ENCODE results near the gene KIAA1191.

KIAA1191 gene

DNA sequence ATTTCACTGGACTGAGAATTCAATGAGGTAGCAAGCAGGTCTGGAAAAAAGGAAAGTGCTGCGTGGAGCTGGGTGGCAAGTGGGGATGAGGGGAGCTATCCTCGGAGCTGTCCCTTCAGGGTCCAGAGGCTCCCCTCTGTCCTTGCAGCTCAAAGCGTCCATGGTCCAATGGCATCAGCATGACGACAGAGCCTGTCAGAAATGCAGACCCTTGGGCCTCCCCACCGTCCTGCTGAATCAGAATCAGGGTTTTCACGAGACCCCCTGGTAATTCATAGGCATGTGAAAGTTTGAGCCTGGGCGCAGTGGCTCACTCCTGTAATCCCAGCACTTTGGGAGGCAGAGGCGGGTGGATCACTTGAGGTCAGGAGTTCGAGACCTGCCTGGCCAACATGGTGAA, 32.5 kb upstream of the KIAA1191 start:
- TF ChIP-seq, protein P1, sequence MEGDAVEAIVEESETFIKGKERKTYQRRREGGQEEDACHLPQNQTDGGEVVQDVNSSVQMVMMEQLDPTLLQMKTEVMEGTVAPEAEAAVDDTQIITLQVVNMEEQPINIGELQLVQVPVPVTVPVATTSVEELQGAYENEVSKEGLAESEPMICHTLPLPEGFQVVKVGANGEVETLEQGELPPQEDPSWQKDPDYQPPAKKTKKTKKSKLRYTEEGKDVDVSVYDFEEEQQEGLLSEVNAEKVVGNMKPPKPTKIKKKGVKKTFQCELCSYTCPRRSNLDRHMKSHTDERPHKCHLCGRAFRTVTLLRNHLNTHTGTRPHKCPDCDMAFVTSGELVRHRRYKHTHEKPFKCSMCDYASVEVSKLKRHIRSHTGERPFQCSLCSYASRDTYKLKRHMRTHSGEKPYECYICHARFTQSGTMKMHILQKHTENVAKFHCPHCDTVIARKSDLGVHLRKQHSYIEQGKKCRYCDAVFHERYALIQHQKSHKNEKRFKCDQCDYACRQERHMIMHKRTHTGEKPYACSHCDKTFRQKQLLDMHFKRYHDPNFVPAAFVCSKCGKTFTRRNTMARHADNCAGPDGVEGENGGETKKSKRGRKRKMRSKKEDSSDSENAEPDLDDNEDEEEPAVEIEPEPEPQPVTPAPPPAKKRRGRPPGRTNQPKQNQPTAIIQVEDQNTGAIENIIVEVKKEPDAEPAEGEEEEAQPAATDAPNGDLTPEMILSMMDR (IDR thresholded peaks at IDR 0.05), result no peak

DNA sequence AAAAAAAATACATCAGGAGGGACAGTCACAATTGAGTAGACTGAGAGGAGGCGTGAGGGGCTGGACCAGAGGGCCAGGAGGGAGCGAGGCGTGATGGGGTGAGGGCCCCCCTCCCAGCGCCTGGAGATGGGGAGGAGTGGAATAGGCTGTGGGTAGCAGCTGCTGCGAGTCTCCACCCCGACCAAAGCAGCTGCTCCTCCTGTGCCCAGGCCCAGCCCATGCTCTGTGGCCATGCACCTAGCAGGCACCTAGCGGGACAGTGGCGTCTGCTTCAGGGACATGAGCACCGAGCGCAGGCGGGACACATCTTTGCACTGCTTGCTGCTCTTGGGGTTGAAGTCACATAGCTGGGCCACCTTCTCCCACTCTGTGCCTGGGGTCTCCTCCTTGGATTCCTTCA, 31.0 kb upstream of the KIAA1191 start:
- TF ChIP-seq, protein P1 (IDR thresholded peaks at IDR 0.05), result no peak

DNA sequence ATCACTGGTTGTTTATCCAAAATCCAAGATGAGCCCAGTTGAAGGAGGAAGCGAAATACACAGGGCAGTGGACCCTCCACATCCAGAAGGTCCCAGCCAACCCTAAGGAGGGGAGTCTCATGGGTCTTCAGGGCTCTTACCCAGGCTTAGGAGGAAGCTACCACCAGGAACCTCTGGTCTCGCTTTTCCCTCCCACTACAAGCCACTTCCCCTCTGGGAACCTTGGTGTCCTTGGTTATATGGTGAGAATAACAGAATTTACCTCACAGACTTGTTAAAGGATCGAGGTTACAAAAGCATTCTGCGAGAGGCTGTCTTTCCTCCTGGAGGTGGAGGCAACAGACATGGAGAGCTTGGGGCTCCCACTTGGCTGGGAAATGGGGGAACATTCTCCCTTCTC, 30.4 kb upstream of the KIAA1191 start:
- TF ChIP-seq, protein P1 (IDR thresholded peaks at IDR 0.05), result no peak

DNA sequence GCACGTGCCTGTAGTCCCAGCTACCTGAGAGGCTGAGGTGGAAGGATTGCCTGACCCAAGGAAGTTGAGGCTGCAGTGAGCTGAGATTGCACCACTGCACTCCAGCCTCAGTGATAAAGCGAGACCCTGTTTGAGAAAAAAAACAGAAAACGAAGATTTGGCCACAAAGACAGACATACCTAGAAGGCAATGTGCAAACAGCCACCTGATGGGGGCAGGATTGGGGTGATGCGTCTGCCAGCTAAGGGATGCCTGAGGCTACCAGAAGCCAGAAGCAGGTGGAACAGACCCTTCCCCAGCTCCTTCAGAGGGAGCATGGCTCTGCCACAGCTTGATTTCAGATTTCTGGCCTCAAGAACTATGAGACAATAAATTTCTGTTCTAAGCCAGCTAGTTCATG, 29.9 kb upstream of the KIAA1191 start:
- TF ChIP-seq, protein P1 (IDR thresholded peaks at IDR 0.05), result no peak

DNA sequence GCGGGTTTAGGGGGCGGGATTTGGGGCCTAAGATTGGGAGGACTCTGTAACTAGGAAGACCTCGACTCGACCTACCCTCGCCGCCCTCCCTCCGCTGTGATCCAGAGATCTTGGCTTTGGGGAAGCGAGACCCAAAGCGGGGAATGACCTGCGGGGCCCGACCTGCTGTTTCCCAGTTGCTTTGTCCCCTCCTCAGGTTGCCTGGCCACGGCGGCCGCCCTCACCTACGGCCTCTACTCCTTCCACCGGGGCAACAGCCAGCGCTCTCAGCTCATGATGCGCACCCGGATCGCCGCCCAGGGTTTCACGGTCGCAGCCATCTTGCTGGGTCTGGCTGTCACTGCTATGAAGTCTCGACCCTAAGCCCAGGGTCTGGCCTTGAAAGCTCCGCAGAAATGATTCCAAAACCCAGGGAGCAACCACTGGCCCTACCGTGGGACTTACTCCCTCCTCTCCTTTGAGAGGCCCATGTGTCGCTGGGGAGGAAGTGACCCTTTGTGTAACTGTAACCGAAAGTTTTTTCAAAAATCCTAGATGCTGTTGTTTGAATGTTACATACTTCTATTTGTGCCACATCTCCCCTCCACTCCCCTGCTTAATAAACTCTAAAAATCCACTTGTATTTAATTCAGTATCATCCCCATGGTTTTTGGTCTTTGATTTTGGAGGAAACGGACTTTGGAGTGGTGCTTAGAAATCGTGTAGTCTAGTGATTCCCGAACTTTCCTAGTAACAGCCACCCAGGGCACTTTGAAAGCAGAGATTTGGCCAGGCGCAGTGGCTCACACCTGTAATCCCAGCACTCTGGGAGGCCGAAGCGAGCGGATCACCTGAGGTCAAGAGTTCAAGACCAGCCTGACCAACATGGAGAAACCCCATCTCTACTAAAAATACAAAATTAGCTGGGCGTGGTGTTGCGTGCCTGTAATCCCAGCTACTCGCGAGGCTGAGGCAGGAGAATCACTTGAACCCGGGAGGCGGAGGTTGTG, 27.9 kb upstream of the KIAA1191 start:
- TF ChIP-seq, protein P1 (IDR thresholded peaks at IDR 0.05), result no peak

DNA sequence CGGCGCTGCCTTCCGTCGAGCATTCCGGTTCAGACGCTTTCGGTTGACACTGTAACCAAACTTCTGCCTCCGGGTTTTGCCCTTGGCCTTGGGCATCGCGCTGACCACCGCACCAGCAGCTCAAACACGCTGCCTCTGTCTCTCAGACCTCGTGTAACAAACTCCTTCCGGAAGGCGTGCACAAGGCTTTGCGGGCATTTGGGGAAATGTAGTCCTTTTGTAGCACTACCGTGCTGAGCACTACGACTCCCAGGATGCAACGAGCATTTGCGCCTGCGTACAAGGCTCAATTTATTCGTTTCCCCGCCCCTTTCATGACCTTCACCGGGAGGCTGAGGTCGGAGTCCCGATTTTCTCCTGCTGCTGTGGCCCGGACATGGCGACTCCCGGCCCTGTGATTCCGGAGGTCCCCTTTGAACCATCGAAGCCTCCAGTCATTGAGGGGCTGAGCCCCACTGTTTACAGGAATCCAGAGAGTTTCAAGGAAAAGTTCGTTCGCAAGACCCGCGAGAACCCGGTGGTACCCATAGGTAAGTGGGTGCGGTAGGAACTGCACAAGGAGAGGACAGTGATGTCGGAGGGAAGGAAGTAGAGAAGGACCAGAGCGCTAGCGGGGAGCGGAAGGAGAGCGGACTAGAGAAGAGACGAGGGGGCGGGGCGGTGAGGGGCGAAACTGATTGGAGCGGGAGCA, 27.0 kb upstream of the KIAA1191 start, which contains the start of the genes HIGD2A and NOP16:
Gene HIGD2A, plus strand, starts transcription at position 308 of the 691 bp plus-strand sequence. Its CDS starts 69 bp downstream, at position 377.
Gene NOP16, minus strand, starts transcription at position 155 of the 691 bp plus-strand sequence. Its CDS starts 59 bp downstream, at position 96.
- TF ChIP-seq, protein P1 (IDR thresholded peaks at IDR 0.05), result no peak

DNA sequence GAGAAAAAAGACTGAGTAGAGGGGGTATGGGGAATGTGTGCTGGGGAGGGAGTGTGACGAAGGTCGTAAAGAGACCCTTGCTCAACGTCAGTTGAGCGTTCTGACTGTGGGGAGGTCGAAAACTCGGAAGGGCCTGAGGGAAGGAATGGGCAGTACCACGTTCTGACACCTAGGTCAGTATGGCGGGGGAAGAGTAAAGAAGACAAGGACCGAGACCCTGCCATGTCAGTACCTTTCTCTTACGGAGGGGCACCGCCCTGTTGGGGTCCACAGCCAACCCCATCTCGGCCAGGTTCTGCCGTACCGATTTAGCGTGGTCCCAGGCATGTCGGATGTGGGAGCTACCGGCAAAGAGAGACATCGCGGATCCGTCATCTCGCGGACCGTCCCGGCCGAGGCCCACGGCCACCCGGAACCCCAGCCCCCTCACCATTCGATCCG, 26.5 kb upstream of the KIAA1191 start:
- TF ChIP-seq, protein P1 (IDR thresholded peaks at IDR 0.05), result no peak

All from LNCAP (cell line).